ENCODE measurements around the gene ID3. TPM values are rescaled to one million over a fixed set of nuclear protein-coding genes. Genes with fewer than 3 reads are reported as not detected.

ID3 gene
- total RNA-seq, 4 donors from 2014 or later, result 62.0 to 144 (median 110) TPM

- TF ChIP-seq, protein P1, sequence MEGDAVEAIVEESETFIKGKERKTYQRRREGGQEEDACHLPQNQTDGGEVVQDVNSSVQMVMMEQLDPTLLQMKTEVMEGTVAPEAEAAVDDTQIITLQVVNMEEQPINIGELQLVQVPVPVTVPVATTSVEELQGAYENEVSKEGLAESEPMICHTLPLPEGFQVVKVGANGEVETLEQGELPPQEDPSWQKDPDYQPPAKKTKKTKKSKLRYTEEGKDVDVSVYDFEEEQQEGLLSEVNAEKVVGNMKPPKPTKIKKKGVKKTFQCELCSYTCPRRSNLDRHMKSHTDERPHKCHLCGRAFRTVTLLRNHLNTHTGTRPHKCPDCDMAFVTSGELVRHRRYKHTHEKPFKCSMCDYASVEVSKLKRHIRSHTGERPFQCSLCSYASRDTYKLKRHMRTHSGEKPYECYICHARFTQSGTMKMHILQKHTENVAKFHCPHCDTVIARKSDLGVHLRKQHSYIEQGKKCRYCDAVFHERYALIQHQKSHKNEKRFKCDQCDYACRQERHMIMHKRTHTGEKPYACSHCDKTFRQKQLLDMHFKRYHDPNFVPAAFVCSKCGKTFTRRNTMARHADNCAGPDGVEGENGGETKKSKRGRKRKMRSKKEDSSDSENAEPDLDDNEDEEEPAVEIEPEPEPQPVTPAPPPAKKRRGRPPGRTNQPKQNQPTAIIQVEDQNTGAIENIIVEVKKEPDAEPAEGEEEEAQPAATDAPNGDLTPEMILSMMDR (IDR thresholded peaks at IDR 0.05; ENCODE audit: low read depth), result no peak
Observed at GRCh38 chr1:23530087-23530746, 29.1 kb downstream of the ID3 start.

DNA sequence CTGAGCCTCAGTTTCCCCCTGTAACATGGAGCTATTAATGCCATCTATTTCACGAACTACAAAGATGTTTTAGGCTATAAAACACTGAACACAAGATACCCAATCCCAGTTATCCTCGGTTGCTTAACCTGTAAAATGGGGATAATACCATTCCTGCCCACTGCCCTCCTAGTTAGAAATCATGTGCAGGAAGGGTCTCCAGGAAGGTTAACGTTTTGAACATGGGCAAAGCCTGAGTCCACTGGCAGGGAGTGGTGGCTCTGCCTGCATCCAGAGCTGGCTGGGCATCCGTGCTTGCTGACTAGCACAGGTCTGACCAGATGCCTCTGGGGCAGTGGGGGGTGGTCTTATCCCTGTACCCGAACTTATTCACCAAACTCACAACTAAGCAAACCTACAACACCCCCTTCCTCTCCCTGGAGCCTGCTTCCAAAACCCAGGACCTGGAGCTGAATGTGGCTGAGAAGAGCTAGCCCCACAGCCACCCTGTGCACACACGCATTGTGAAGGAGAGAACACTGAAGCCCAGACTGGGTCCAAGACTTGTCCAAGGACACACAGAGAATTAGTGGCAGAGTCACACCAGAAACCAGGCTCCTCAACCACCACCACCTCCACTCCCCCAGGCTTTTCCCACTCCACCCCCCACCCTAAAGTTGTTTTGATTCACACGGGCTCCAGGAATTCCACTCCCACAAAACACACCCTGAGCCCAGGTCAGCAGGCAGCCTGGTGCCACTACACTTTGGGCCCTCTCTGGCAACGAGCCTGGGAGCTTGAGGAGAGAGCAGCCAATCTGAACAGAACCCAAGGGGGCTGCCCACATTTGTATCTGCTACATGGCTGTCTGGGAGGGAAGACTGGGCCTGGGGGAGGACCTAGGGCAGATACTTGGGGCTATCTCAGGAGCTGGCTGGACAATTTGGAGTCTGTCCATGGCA is 29.9 kb downstream of the ID3 start:
- TF ChIP-seq, protein P1 (IDR thresholded peaks at IDR 0.05; ENCODE audit: low read depth), result no peak

DNA sequence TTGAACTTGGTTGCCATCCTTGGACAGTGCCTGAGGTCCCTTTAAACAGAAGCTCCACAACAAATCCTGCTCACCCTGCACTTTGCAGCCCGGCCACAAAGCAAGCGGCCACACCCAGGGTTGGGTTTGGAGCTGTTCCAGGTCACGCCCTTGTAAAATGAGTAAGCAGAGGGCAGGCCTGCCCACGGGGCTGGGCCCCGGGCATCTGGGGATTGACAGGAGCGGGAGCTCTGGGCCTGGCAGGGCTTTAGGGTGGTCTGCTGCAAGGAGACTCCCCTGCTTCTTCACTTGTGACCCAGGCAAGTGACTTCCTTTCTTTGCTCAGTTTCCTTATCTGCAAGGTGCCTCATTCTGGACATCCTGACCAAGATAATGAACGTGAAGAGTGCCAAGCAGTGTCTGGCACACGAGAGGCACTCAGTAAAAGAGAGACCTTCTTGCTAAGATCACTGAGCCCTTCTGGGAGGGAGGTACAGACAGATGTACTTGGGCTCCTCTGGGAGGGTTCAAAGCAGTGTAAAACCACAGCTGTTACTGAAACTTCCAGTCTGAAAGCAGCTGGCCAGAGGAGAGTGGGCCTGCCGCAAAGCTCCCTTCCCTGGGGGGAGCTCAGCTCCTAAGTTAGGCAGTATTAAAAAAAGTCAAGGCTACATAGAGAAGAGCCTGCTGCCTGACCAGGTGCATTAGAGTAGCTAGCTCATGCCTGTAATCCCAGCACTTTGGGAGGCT is 30.9 kb downstream of the ID3 start:
- TF ChIP-seq, protein P1 (IDR thresholded peaks at IDR 0.05; ENCODE audit: low read depth), result no peak

DNA sequence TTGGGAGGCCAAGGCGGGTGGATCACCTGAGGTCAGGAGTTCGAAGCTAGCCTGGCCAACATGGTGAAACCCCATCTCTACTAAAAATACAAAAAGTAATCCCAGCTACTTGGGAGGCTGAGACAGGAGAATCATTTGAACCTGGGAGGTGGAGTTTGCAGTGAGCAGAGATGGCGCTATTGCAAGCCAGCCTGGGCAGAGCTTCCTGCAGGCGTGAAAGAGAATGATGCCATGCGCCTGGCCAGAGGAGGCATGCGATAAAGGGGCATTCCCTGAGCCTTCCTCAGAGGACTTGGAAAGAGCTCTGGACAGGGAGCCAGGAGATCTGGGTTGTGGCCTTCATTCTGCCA is 31.4 kb downstream of the ID3 start:
- TF ChIP-seq, protein P1 (IDR thresholded peaks at IDR 0.05; ENCODE audit: low read depth), result no peak

DNA sequence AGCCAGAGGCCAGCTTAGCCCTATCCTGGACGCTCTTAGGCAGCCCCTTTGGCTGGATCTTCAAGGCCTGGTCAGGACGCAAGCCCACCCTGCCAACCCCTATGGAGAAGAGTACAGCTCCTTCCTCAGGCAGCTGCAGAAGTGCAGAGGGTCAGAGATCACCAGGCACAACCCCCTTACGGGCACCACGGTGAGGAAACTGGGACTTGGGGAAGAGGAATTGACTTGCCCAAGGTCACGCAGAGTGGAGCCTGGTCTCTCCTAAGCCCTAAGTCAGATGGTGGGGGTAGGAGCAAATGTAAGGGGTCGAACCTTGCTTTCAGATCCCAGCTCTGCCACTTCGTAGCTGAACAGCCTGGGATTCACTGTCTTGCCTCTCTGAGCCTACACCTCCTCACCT is 31.9 kb downstream of the ID3 start:
- TF ChIP-seq, protein P1 (IDR thresholded peaks at IDR 0.05; ENCODE audit: low read depth), result no peak

GRCh38 chr1:23526329-23527041 is 32.8 kb downstream of the ID3 start:
- TF ChIP-seq, protein P1 (IDR thresholded peaks at IDR 0.05; ENCODE audit: low read depth), result no peak

Data from subcutaneous adipose tissue (tissue), 4 donors.